Testis (tissue), 3 donors: Measurements from ENCODE around the gene IQCN. TPM values are rescaled to one million over a fixed set of nuclear protein-coding genes. Genes with fewer than 3 reads are reported as not detected.

ENCODE experiments used
- DNase-seq: peaks from one replicate; pipeline ENCODE4 v3.0.0-alpha.2; 2019
- H3K27ac ChIP-seq, 2 donors: fragments of 200-600 bp; sonication (generic); one replicate each; pipeline ENCODE4 v1.5.1; 2019
- H3K27me3 ChIP-seq: fragments of 200-600 bp; sonication (generic); one replicate; pipeline ENCODE4 v1.5.1; 2019
- H3K36me3 ChIP-seq: fragments of 200-600 bp; sonication (generic); one replicate; pipeline ENCODE4 v1.5.1; 2017; ENCODE audit warnings: low read depth; ENCODE audit errors: missing control alignments
- H3K4me1 ChIP-seq: fragments of 200-600 bp; sonication (generic); one replicate; pipeline ENCODE4 v1.5.1; 2019
- H3K4me3 ChIP-seq, 2 donors: fragments of 200-600 bp; sonication (generic); one replicate each; pipeline ENCODE4 v1.5.1; 2017 to 2019
- H3K9me3 ChIP-seq: fragments of 200-600 bp; sonication (generic); one replicate; pipeline ENCODE4 v1.5.1; 2017
- CTCF ChIP-seq, 3 experiments: fragments of 450-650 bp in 2 of 3; fragments of 200-600 bp in 1 of 3; sonication (generic) in 1 of 3; IDR thresholded peaks; one replicate each; pipeline ENCODE4 v1.5.1; 2016 to 2019; ENCODE audit warnings: antibody characterized with exemption in 3 of 3, mild to moderate bottlenecking in 2 of 3, moderate library complexity in 1 of 3
- POLR2A ChIP-seq: fragments of 450-650 bp; IDR thresholded peaks from one replicate; pipeline ENCODE4 v1.6.1; 2017; ENCODE audit warnings: antibody characterized with exemption, mild to moderate bottlenecking, moderate library complexity
- WGBS, 2 donors: methylation state at CpG; one replicate each; pipeline ENCODE4 v1.1.5; 2018; 5-methylcytosine and 5-hydroxymethylcytosine counted together
- intact Hi-C: fragments of 100-400 bp; cut with DNase I; formaldehyde crosslinking; loops from one replicate; pipeline ENCODE4 v1.15.1; 2023; ENCODE audit warnings: low total_unique reads
- polyA plus RNA-seq: library from polyadenylated mRNA; stranded (reverse); fragments of 350-450 nt; fragmentation: Illumina TruSeq; extraction: RNeasy Lipid Tissue Mini Kit (QIAGEN cat#74804); gene quantifications from one replicate; pipeline ENCODE4 v1.2.3, GENCODE V29; 2014; ENCODE audit warnings: low read depth, low replicate concordance; ENCODE audit not compliant: insufficient read depth
- total RNA-seq, 2 donors: library from RNA; depleted of rRNA; stranded (reverse); fragments of >200 nt; gene quantifications; one replicate each; pipeline ENCODE4 v1.2.3, GENCODE V29; 2016

The IQCN gene
- total and polyA plus RNA-seq, 3 donors from 2014 or later, result 30.1 to 88.1 (median 62.3) TPM

GRCh38 chr19:18300930-18301717 lies 26.9 kb upstream of the IQCN start:
- Histone ChIP-seq H3K9me3 (no peaks in the 10 kb centered on the region), H3K4me3 (no peak overlapping the region), H3K27ac (no peak overlapping the region), H3K36me3 (no peaks in the 10 kb centered on the region), H3K27me3 (no peaks in the 10 kb centered on the region), H3K4me1 (peaks cover 29% of the 10 kb centered on the region)
- DNase-seq, result no peak
- TF ChIP-seq POLR2A, result no peak
- TF ChIP-seq CTCF (IDR thresholded peaks at IDR 0.05), result no peak
- 42 to 61% methylated on average over 16 to 18 of the region's 18 CpGs for WGBS, 2 donors
- intact Hi-C loops, result no loop called here

GRCh38 chr19:18299654-18300053 lies 25.4 kb upstream of the IQCN start:
- Histone ChIP-seq H3K4me1 (peaks cover 17% of the 10 kb centered on the region), H3K4me3 (no peak overlapping the region), H3K36me3 (no peaks in the 10 kb centered on the region), H3K27me3 (no peaks in the 10 kb centered on the region), H3K9me3 (no peaks in the 10 kb centered on the region), H3K27ac (no peak overlapping the region)
- no peak for TF ChIP-seq CTCF (IDR thresholded peaks at IDR 0.05)
- no peak for TF ChIP-seq POLR2A
- intact Hi-C loops, result no loop called here
- WGBS, 2 donors, result 94 to 97% methylated on average over 9 of the region's 9 CpGs
- DNase-seq, result no peak

GRCh38 chr19:18298601-18299000 lies 24.3 kb upstream of the IQCN start:
- intact Hi-C loops, result no loop called here

GRCh38 chr19:18297308-18297707 lies 23.1 kb upstream of the IQCN start:
- intact Hi-C loops, result no loop called here
- TF ChIP-seq CTCF (IDR thresholded peaks at IDR 0.05) (no peak), POLR2A (no peak)
- no peak overlapping the region for H3K27ac ChIP-seq
- no peaks in the 10 kb centered on the region for H3K9me3 ChIP-seq
- H3K27me3 ChIP-seq, result no peaks in the 10 kb centered on the region
- H3K4me3 ChIP-seq, result no peak overlapping the region
- no peak for DNase-seq
- no peaks in the 10 kb centered on the region for H3K36me3 ChIP-seq
- 54 to 66% methylated on average over 4 of the region's 4 CpGs for WGBS, 2 donors
- H3K4me1 ChIP-seq, result peaks cover 15% of the 10 kb centered on the region

More at GRCh38 chr19:18298601-18299000, 24.3 kb upstream of the IQCN start:
- WGBS, 2 donors, result 84 to 86% methylated on average over 6 of the region's 6 CpGs
- Histone ChIP-seq H3K4me1 (peaks cover 13% of the 10 kb centered on the region), H3K9me3 (no peaks in the 10 kb centered on the region), H3K36me3 (no peaks in the 10 kb centered on the region), H3K27ac (no peak overlapping the region), H3K4me3 (no peak overlapping the region), H3K27me3 (no peaks in the 10 kb centered on the region)
- DNase-seq, result no peak
- TF ChIP-seq POLR2A, result no peak
- TF ChIP-seq CTCF (IDR thresholded peaks at IDR 0.05), result no peak

- intact Hi-C loops, result no loop called here
- no peak for DNase-seq
- H3K9me3 ChIP-seq, result no peaks in the 10 kb centered on the region
- no peaks in the 10 kb centered on the region for H3K36me3 ChIP-seq
- TF ChIP-seq POLR2A, result no peak
- no peak for TF ChIP-seq CTCF (IDR thresholded peaks at IDR 0.05)
- WGBS, 2 donors, result 85 to 93% methylated on average over 4 of the region's 4 CpGs
- peaks cover 30% of the 10 kb centered on the region for H3K4me1 ChIP-seq
- no peak overlapping the region for H3K4me3 ChIP-seq
- no peaks in the 10 kb centered on the region for H3K27me3 ChIP-seq
- H3K27ac ChIP-seq, result no peak overlapping the region
Measured at GRCh38 chr19:18295034-18295451, 20.8 kb upstream of the IQCN start.
